ENCODE data around the gene MT1G. TPM values are rescaled to one million over a fixed set of nuclear protein-coding genes. Genes with fewer than 3 reads are reported as not detected.
"Not testable (repeated sequence)": the region's sequence is repeated elsewhere in the genome, so short reads cannot be mapped to it uniquely, and the experiment has no call there.

The MT1G gene
- total RNA-seq, 2 donors from 2014 or later = 14.0 to 26.7 TPM

DNA sequence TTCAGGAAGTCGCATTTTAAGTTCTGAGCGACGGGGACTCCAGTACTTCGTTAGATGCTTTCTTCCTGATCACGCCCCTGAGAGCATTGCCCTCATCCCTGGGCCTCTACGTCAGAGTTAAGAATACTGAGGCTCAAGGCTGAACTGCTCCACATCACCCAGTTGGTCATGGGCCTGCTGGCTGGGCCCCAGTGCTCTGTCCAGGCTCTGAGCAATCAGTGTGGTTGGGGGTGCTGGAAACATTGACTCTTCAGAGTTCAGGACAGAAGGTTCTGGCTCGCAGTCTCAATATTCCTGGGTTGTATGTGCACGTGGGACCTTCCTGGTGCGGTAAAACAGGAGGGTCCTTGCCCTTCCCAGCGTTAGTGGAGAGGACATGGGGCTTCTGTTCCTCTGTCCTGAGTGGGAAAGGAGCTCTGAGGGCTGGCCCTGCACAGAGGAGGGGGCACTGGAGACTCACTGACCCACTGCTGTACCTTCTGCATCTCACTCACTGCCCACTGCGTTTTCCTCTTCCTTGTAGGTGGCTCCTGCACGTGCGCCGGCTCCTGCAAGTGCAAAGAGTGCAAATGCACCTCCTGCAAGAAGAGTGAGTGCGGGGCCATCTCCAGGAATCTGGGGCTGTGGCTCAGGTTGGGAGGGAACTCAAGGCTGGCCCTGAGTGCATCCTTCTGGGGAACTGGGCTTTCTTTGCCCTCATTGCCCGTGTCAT is 41.8 kb downstream of the MT1G start:
- intact Hi-C loops (cut with DNase I) = no loop called here
- peak; percentile 94 for DNase-seq (ENCODE audit: low spot score)

DNA sequence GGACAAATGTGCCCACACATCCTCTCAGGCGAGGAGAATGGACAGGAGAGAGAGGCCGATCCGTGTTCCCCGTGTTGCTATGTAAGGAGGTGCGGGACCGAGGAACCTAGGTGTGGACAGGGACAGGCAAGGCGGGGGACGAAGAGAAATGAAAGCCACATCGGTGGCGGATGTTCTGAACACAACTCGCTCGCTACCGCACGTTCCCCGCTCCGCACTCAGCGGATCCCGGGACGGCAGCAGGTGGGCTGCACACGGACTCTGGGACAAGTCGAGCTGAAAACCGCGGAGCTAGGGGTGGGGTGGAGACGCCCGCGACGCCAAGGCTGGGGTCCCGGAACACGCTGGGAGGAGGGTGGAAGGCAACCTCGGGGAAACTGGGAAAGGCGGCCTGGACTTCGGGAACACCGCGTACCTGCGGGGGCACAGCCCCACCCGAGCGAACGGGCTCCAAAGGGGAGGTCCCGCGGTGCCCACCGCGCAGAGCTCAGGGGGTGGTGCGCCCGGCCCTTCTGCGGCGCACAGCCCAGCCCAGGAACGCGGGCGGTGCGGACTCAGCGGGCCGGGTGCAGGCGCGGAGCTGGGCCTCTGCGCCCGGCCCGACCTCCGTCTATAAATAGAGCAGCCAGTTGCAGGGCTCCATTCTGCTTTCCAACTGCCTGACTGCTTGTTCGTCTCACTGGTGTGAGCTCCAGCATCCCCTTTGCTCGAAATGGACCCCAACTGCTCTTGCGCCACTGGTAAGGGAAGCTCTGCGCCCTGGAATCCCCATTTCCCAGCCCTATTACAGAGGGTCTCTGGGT is 42.5 kb downstream of the MT1G start, which contains the start of gene MT1E:
MT1E (plus strand) TSS at position 642 of the 803 bp plus-strand sequence; CDS start at position 713, 71 bp downstream.
- intact Hi-C loops (cut with DNase I) = no loop called here
- peak; percentile 94 for DNase-seq (ENCODE audit: low spot score)

DNA sequence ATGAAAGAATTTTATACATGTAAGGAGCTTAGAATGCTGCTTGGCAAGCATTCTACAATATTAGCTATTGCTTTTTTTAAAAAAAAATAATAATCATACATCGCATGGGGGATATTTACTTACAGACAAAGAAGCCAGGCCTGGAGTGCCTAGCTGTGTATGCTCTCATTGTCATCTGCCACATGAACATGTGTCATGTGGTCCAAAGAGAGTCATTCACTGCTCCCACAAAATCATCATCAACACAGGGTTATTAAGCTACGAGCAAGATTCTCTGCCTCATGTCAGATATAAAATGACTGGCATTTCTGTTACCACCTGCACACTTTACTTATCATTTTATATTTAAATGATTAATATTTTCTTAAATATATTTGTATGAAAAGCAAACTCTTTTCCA is 44.2 kb downstream of the MT1G start:
- no peak for DNase-seq (ENCODE audit: low spot score)
- intact Hi-C loops (cut with DNase I) = no loop called here

DNA sequence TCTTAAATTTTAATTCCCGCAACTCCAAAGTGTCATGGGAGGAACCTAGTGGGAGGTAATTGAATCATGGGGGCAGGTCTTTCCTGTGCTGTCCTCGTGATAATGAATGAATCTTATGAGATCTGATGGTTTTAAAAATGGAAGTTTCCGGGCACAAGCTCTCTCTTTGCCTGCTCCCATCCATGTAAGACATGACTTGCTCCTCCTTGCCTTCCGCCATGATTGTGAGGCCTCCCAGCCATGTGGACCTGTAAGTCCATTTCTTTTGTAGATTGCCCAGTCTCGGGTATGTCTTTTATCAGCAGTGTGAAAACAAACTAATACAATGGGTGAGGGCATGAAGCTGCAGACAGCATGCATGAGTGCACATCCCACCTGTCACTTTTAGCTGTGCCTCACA is 44.7 kb downstream of the MT1G start:
- intact Hi-C loops (cut with DNase I); DNase-seq (ENCODE audit: low spot score): not testable (repeated sequence)

DNA sequence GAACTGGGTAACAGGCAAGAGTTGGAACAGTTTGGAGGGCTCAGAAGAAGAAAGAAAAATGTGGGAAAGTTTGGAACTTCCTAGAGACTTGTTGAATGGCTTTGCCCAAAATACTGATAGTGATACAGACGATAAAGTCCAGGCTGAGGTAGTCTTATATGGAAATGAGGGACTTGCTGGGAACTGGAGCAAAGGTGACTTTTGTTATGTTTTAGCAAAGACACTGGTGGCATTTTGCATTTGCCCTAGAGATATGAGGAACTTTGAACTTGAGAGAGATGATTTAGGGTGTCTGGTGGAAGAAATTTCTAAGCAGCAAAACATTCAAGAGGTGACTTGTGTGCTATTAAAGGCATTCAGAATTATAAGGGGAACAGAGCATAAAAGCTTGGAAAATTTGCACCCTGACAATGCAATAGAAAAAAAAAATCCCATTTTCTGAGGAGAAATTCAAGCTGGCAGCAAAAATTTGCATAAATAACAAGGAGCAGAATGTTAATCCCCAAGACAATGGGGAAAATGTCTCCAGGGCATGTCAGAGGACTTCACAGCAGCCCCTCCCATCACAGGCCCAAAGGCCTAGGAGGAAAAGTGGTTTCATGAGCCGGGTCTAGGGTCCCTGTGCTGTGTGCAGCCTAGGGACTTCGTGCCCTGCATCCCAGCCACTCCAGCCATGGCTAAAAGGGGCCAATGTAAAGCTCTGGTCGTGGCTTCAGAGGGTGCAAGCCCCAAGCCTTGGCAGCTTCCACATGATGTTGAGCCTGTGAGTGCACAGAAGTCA is 46.0 kb downstream of the MT1G start:
- DNase-seq (ENCODE audit: low spot score); intact Hi-C loops (cut with DNase I): not testable (repeated sequence)

DNA sequence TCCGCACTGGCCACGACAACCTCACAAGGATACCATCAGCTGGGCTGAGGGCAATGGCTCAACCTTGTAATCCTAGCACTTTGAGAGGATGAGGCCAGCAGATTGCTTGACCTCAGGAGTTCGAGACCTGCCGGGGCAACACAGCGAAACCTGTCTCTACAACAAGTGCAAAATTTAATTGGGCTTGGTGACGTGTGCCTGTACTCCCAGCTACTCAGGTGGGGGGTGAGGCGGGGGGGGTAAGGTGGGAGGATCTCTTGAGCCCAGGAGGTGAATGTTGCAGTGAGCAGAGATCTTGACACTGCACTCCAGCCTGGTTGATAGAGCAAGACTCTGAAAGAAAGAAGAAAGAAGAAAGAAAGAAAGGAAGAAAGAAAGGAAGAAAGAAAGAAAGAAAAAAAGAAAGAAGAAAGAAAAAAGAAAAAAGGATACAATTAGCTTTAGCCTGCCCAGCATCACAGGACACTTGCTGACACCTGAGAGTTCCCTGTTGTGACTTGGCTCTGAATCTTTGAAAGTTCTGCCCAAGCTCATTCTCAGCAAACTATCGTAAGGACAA is 47.4 kb downstream of the MT1G start:
- DNase-seq (ENCODE audit: low spot score) = peak; percentile 74
- intact Hi-C loops (cut with DNase I) = no loop called here

DNA sequence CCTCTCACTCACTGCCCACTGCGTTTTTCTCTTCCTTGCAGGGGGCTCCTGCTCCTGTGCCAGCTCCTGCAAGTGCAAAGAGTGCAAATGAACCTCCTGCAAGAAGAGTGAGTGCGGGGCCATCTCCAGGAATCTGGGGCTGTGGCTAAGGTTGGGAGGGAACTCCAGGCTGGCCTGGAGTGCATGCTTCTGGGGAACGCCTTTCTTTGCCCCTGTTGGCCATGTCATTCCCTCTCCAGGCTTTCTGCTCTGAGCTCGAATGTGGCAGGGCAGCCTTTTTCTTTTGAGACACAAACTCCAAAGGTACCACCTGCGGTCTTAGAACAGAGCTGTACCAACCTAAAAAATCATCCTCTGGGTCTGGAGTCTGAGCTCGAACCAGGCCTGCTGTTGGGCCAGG is 49.7 kb downstream of the MT1G start:
- DNase-seq (ENCODE audit: low spot score) = no peak
- intact Hi-C loops (cut with DNase I) = no loop called here

DNA sequence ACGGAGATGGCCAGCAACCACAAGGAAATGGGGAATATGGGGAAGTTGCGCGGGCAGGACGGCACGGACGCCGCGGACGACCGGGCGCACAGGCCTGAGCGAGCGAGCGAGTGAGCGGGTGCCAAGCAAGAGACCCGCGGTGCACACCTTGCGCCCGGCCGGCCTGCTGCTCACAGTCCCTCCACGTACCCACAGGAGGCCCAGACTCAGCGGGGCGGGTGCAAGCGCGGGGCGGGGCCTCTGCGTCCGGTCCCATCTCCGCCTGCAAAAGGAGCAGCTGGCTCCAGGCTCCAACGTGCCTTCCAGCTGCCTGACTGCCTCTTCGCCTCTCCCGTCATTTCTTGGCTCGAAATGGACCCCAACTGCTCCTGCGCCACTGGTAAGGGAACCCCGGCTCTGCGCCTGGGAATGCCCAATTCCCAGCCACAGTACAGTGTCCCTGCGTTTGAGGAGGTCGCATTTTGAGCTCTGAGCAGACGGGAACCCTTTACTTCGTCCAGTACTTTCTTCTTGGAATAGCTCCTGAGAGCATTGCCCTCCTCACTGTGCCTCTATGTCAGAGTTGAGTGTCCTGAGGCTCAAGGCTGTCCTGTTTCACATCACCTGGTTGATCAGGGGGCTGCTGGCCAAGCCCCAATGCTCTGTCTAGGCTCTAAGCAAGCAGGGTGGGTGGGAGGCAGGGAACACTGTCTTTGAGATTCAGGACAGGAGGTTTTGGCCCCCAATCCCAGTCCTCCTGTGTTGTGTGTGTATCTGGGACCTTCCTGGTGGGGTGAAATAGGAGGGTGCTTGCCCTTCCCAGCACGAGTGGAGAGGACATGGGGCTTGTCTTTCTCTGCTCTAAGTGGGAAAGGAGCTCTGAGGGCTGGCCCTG is 50.4 kb downstream of the MT1G start:
- DNase-seq (ENCODE audit: low spot score) = peak; percentile 94
- intact Hi-C loops (cut with DNase I) = no loop called here

Other genes starting within 250 kb of the MT1G start
- 100 to 1,000 TPM; 102 to 116 TPM for gene AMFR, start 242.5 kb downstream of the MT1G start, total RNA-seq
- gene NUDT21, start 216.7 kb downstream of the MT1G start, total RNA-seq = 10 to 100 TPM; 75.5 to 76.3 TPM
- gene OGFOD1, start 216.5 kb downstream of the MT1G start, total RNA-seq = 10 to 100 TPM; 33.8 to 35.2 TPM
- gene BBS2, start 148.0 kb downstream of the MT1G start, total RNA-seq = 10 to 100 TPM; 30.5 to 36.5 TPM
- not detected for gene MT4, start 103.0 kb downstream of the MT1G start, total RNA-seq
- gene MT3, start 78.5 kb downstream of the MT1G start, total RNA-seq = not detected
- 1,000 to 10,000 TPM in 1 of 2 donors, 100 to 1,000 TPM in 1; 643 to 1,788 TPM for gene MT2A, start 59.5 kb downstream of the MT1G start, total RNA-seq
- 100 to 1,000 TPM; 240 to 379 TPM for gene MT1E, start 42.3 kb downstream of the MT1G start, total RNA-seq
- 100 to 1,000 TPM in 1 of 2 donors, 10 to 100 TPM in 1; 82.2 to 146 TPM for gene MT1M, start 35.4 kb downstream of the MT1G start, total RNA-seq
- 100 to 1,000 TPM in 1 of 2 donors, 10 to 100 TPM in 1; 52.7 to 104 TPM for gene MT1A, start 29.4 kb downstream of the MT1G start, total RNA-seq
- not detected for gene MT1B, start 16.2 kb downstream of the MT1G start, total RNA-seq
- 10 to 100 TPM in 1 of 2 donors, 1 to 10 TPM in 1; 9.1 to 10.6 TPM for gene MT1F, start 10.1 kb downstream of the MT1G start, total RNA-seq
- 1 to 10 TPM in 1 of 2 donors, not detected in 1; 2.0 TPM for gene MT1H, start 1.7 kb upstream of the MT1G start, total RNA-seq
- gene MT1X, start 14.4 kb upstream of the MT1G start, total RNA-seq = 100 to 1,000 TPM; 459 to 753 TPM
- gene NUP93, start 62.1 kb upstream of the MT1G start, total RNA-seq = 10 to 100 TPM; 42.8 to 54.7 TPM
- gene SLC12A3, start 197.1 kb upstream of the MT1G start, total RNA-seq = not detected

Measured in posterior vena cava (tissue), 2 donors.